Activated effector memory CD4-positive, alpha-beta T cell treated with Interleukin-2 at 50 U/mL for 16 hours (primary cell): Measurements from ENCODE around the gene CIC.
A peak's percentile ranks its signal among the peaks of the same experiment; 100 is the strongest.
"Not testable (repeated sequence)": the region's sequence is repeated elsewhere in the genome, so short reads cannot be mapped to it uniquely, and the experiment has no call there.

Experiments
- DNase-seq: peaks from one replicate; pipeline ENCODE4 v3.0.0-alpha.2; 2020

The CIC gene

DNA sequence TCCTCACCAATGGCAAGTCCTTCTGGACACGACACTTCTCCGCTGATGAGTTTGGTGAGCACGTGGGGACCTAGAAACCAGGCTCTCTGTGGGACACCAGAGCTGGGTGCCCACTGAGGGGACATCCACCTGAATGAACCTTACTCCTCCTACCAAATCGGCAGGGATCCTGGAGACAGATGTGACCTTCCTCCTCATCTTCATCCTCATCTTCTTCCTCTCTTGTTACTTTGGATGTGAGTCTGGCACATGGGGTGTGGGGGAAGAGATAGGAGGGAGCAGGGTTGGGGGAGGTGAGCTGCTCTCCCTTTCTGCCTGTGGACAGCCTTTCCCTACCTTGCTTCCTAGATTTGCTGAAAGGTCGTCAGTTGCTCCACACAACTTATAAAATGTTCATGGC, 46.0 kb downstream of the CIC start:
- no peak for DNase-seq

DNA sequence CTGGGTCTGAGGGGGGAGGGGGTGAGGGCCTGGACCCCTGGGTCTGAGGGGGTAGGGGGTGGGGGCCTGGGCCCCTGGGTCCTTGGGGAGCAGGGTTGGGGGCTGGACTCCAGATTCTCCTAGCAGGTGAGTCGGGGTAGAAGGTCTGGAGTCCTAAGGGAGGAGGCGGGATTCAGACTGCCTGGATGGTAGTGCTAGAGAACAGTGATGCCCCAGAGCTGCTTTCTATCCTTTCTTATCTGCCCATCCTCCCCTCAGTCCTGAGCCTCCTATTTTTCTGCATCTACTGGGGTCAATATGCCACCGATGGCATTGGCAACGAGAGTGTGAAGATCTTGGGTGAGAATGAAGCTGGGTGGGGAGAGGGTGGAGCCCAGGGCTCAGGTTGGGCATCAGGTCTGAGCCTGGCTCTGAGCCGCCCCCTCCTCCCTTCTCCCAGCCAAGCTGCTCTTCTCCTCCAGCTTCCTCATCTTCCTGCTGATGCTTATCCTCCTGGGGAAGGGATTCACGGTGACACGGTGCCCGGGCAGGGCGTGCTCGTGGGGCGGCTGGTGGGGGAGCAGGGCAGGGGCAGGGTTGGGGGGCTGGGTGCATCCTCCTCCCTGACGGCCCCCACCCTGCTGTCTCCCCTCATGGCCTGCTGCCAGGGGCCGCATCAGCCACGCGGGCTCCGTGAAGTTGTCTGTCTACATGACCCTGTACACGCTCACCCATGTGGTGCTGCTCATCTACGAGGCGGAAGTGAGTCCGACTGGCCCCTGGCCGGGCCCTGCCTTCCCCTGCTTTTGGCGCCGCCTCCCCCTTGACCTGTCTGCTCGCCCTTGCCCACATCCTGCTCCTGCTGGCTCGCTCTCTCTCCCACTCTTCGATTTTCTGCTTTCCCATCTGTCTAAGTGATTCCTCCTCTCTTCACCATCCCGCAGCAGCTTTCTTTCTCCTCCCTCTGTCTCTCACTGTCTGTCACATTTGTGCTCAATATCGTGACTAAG, 47.5 kb downstream of the CIC start:
- no peak for DNase-seq

DNA sequence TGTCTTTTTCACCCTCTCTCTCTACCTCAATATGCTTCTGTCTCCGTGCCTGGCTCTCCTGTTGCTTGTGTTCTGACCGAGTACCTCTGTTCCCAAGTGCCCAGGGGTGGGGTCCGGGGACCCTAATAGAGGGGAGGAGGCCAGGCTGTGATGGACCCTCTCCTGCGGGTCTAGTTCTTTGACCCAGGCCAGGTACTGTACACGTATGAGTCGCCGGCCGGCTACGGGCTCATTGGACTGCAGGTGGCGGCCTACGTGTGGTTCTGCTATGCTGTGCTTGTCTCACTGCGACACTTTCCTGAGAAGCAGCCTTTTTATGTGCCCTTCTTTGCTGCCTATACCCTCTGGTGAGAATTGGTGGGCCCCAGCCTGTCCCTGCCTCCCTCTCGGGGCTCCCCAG, 48.5 kb downstream of the CIC start:
- DNase-seq, result no peak

DNA sequence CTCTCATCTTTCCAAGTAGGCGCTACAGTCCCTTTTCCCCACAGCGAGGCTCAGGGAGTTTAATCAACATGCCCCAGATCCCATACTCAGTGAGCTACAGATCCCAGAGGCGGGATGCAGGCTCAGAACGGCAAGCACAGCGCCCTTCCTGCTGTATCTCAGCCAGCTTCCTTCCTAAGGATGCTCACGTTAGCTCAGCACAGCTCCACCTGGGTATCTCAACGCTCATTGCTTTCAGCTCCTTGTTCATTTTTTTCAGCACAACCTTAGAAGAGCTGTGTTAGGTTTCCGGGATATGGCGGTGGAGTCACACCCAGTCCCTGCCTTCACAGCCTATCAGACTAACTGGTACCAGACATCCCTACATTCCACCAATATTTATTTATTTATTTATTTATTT, 53.3 kb downstream of the CIC start:
- no peak for DNase-seq

DNA sequence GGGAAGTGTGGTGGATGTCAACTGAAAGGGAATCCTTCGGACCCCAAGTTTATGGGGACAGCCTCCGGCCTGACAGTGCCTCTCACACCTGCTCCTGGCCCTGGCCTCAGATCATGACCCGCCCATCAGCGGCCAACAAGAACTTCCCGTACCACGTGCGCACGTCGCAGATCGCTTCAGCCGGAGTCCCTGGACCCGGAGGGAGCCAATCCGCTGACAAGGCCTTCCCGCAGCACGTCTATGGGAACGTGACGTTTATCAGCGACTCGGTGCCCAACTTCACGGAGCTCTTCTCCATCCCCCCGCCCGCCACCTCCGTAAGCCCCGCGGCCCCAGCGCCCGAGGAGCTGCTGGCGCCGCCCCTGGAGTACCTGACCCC, 54.4 kb downstream of the CIC start:
- DNase-seq, result no peak

DNA sequence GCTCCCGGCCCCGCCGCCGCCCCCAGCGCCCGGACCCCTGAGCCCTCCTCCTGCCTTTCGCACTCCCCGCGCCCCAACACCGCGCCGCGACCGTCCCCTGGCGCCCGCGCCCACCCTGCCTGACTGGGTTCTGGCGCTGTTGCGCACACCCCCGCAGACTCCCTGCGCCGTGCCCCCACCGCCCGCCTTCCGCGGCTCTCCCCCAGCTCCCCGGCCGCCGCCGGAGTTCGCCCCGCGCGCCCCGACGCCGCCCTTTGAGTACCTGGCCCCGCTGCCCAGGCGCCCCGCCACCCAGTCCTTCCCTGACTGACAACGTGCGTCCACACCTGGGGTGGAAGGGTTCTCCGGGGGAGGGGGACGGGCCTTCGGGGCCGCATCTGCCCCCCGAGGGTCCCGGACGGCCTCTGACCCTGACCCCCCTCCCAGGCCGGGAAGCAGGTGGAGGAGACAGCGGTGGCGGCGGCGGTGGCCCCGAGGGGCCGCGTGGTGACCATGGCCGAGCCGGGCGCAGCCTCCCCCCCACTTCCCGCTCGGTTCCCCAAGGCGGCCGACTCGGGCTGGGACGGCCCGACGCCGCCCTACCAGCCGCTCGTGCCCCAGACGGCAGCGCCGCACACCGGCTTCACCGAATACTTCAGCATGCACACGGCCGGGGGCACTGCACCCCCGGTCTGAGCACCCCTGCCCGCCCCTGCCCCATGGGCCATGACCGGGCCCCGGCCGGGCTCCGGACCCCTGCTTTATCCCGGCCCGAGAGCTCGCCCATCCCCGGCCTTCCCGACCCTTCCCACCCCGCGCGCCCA, 55.0 kb downstream of the CIC start:
- no peak for DNase-seq

DNA sequence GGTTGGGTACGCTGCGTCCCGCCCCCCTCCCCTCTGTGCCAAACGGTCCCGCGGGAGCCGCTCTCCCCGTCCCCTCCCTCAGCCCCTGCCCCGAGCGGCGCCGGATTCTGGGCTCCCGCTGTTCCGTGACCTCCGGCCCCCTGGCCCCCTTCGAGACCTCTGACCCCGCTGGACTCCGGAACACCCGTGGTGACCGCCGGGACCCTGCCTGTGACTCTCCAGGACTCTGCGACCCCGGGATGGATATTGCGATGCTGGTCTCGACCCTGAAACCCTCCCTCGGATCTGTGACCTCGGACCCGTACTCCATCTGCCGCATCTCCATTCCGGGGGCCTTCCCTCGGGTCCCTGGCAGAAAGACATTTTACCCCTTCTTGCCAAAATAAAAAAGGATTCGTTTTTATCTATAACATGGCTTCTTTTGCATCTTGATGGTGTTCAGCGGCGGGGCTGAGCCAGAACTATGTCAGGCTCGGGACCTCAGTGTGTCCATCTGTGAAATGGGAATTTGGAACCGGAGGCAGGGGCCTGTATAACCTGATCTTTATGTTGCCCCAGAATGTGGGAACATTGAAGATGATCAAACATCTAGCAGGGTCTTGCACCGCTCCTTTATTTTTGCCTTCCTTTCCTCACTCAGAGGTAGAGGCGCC, 55.7 kb downstream of the CIC start:
- no peak for DNase-seq

DNA sequence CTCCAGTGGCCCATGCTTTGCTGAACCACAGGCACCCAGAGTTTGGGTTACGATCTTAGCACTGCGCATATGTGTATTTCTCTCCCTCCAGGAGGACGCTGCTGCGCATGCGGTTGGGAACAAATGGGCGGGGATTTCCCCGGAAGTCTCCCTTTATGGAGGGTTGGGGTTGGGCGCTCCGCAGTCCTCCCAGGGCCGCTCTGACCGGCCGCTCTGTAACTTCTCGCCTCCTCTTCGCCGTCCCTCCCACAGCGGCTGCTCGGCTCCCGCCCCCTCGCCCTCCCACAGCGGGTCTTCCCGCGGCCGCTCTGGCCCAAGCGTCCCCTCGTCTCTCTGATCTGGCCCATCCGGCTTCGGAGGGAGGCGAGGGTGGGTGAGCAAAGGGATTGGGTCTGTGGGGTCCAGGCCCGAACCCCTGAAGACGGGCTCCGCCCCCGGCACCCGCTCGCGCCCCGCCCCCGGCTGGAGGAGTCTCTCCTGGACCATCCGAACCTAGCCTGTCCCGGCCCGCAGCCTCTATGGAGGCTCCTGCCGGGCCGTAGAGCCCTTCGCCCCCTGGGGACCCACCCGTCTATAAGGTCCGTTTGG, 56.4 kb downstream of the CIC start, which contains the start of gene MEGF8:
TSS of gene MEGF8 (plus strand) at position 328 of the 588 bp plus-strand sequence. CDS start 609 bp downstream, outside the sequence.
- DNase-seq, result peak; percentile 99

DNA sequence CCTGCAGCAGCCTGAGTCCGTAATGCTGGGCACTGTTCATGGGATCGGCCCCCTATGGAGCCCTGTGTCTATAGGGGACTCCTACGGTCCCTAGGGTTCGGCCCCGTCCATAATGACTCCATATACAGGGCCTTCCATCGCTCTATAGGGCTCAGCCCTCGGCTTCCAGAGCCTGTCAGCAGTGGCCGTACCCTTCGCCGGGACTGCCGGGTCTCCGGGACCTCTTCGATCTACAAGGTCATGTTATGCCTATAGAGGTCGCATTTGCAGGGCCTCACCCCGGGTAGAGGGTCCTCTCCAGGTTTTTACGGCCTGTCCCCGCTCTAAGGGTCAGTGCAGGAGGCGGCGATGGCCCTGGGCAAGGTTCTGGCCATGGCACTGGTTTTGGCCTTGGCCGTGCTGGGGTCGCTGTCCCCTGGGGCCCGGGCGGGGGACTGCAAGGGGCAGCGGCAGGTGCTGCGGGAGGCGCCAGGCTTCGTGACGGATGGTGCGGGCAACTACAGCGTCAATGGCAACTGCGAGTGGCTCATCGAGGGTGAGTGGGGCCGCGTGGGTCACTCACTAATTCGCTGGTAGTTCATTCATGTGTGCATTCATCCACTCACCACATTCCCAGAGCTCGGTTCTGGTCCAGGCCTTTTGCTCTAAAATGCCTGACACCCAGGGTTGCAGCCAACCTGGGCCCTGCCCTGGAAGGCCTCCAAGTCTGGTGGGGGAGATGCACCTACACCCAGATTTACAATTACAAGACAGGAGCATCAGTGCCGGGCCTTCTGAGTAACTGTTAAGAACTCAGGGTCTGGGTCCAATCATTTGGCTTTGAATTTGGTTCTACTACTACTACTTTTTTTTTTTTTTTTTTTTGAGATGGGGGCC, 57.1 kb downstream of the CIC start:
- no peak for DNase-seq

DNA sequence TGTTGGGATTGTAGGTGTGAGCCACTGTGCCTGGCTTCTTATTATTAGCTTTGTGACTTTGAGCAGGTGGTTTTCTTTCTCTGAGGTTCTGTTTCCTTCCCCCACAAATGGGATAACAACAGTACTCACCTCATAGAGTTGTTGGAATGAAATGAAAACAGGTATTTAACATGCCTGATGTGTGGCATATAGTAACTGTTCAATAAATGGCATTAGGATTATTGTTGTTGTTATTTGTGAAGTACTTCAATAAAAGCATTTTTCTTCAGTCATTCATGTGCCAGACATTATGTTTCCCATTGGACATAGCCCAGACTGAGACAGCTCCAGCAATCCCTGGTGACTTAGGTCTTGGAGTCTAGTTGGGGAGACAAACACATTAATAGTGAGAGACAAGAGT, 57.9 kb downstream of the CIC start:
- DNase-seq, result no peak

DNA sequence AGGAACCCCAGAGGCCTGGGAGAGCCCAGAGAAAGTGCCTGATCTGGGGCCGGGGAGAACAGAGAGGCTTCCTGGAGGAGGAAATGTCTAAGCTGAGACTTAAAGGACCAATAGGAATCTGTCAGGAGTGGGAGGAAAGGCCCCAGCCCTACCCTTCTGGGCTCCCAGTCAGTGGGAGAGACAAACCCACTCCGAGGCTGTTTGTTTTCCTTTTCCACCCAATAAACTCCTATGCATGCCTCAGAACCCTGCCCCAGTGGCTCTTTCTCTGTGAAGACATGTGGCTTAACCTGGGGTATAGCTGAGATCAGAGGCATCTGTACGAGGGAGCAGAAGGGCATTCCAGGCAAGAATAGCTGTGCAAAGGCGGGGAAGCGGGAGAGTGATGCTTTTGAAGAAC, 58.3 kb downstream of the CIC start:
- no peak for DNase-seq

DNA sequence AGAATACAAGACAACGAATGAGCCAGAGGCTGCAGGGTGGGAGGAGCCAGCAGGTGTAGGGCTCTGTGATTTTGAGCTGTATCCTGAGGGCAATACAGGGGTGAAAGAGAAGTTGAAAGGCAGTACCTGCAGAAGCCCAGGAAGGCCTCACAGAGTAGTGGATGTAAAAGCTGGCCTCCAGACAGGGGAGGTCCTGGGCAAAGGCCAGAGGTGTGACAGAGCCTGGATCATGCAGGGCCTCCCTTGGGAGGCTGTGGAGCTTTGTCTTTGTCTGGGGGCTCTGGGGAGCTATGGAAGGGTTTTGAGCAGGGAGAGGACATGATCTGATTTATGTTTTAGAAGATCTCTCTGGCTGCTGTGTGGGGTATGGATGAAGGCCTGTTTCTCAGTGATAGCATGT, 59.1 kb downstream of the CIC start:
- DNase-seq, result no peak

DNA sequence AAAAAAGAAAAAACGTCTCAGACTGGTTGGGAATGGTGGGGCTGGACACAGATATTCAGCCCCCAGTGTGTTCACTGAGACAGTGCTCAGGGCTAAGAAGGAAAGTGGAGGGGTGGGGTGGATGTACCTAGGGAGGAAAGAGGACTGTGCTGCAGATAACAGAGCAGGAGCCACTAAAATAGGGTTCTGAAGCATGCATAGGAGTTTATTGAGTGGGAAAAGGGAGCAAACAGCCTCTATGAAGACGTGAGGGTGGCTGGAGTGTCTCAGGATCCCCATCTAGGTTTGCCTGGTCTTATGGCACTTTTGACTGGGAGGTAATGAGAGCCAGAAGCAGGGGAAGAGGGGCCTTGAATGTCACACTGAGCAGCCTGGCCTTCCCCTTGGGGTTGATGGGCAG, 59.8 kb downstream of the CIC start:
- DNase-seq, result no peak

DNA sequence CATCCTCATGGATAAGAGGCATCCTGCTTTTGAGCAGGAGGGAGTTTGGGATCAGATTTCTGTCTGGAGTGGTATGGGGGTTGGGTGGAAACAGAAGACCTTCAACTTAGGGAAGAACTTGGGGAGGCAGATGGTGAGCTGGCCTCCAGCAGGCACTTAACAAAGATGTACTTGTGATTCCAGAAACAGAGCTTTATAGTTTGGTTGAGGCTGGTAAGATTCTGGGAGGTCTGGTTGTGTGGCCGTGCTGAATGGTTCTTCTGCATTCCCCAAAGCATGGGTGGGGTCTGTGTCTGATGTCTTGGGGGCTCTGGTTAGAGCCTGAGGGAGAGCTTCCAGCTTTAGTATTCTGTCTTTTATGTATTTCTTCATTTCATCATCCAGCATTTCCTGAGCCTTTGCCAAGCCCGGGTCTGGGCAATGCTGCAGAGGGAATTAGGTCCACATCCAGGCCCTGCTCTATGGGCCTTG, 61.2 kb downstream of the CIC start:
- DNase-seq, result no peak

DNA sequence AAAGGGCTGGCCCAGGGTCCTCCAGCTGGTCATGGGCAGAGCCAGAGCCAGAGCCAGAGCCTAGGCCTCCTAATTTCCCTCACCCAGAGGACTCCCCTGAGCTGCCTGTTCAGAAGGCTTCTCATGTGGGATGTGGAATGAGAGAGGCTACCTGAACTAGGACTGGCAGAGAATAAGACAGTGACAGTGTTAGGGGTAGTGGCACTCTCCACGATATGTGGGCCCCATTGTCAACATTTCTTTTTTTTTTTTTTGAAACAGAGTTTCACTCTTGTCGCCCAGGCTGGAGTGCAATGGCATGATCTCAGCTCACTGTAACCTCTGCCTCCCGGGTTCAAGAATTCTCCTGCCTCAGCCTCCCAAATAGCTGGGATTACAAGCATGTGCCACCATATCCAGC, 62.3 kb downstream of the CIC start:
- DNase-seq, result not testable (repeated sequence)

DNA sequence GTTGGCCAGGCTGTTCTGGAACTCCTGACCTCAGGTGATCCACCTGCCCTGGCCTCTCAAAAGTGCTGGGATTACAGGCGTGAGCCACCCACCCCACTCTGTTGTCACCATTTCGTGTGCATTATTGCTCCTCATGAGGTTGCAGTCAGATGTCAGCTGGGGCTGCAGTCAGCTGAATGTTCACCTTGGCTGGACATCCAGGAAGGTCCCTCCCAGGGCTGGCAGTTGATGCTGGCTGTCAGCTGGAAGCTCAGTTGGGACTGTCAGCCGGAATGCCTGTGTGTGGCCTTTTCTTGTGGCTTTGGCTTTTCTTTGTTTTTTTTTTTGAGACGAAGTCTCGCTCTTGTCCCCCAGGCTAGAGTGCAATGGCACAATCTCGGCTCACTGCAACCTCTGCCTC, 63.0 kb downstream of the CIC start:
- no peak for DNase-seq

DNA sequence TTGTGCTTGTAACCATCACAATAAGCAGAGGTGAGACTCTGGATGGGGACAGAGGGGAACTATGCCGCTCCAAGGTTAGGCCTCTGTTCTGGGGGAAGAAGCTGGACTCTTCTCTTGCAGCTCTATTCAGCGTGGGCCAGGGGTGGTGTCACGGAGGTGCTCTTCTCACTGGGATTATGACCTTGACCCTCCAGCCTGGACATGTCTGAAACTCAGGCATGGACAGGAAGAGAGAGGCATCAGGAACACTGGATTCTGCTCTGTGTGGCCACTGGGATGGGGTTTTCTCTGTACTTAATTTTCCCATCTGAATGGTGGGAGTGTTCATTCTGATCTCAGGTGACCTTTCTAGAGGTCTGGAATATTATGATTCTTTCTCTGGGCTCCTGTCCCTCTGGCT, 64.0 kb downstream of the CIC start:
- DNase-seq, result no peak

DNA sequence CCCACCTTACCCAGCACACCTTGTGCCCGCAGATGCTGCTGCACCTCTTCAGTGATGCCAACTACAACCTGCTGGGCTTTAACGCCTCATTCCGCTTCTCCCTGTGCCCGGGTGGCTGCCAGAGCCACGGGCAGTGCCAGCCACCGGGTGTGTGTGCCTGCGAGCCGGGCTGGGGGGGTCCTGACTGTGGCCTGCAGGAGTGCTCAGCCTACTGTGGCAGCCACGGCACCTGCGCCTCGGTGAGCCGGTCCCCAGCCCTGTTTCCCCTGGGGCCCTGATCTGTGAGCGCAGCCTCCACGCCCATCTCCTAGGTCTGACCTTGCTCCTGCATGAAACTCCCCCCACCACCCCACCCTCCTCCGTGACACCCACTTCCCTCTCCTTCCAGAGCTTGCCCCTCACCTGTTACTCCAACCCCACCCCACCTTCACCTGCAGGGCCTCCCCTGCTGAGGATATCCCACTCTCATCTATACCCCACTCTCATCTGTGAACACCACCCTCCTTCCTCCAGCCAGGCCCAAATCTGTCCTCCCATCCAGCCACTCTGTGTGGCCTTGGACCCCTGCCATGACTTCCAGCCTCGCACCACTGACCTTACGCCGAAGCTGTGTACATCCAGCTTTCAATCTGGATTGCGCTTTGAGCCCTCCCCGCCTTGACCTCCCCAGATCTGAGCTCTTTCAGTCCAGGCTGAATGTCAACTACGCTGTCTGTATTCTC, 65.1 kb downstream of the CIC start:
- DNase-seq, result no peak

DNA sequence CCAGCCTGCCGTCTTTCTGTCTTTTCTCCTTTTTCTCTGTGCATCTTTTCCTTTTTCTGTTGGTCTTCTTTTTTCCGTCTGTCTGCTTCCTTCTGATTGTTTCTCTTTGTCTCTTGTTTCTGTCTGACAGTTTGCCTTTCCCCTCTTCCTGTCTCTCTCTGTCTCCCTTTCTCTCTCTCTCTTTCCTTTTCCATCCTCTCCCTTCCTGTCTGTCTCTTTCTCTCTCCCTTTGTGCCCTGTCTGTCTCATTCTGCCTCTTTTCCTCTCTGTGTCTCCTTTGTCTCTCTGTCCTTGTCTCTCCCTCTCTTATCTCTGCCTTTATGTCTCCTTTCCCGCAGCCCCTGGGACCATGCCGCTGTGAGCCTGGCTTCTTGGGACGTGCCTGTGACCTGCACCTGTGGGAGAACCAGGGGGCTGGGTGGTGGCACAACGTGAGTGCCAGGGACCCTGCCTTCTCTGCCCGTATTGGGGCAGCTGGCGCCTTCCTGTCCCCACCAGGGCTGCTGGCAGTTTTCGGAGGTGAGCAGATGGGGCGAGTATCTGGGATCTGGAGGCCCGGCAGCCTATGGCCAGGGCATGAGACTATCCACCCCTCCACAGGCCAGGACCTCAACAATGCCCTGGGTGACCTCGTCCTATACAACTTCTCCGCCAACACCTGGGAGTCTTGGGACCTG, 65.8 kb downstream of the CIC start:
- DNase-seq, result no peak

DNA sequence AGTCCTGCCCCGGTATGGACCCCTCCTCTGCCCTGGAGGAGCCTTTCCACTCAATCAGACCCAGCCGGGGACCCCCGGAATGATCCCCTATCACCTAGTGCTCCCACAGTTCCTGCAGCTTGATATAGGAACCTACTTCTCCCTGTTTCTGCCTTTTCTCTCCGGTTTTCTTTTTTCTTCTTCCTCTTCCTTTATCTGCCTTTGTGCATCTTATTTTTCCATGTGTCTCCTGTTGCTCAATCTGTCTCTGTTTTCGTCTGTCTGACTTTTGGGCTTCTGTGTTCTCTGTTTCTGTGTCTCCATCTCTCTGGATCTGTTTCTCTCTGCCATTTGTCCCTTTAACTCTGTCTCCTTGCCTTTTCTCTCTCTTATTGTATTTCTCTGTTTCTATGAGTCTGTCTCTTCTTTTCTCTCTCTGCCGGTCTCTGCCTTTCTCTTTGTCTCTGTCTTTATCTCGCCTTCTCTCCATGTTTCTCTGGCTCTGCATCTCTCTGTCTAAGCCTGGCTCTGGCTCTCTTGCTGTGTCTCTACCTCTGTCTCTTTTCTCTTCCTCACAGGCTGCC, 66.4 kb downstream of the CIC start:
- no peak for DNase-seq
